Body of pancreas (tissue), 4 donors: ENCODE measurements around the gene SCIN. TPM values are rescaled to one million over a fixed set of nuclear protein-coding genes. Genes with fewer than 3 reads are reported as not detected.

Experiments used
- ATAC-seq: fragments of 150-250 bp; one replicate; pipeline ENCODE4 v1.9.1; 2016
- DNase-seq, 4 donors: peaks; one replicate each; pipeline ENCODE4 v3.0.0-alpha.2; 2019
- H3K27ac ChIP-seq, 4 donors: fragments of 200-600 bp; sonication (generic); 1 replicate in 3 of 4; 2 replicates in 1 of 4; pipeline versions ENCODE4 v1.5.1 to v1.6.1; 2016 to 2019; ENCODE audit warnings: mild to moderate bottlenecking in 1 of 4, mixed read lengths in 1 of 4, moderate library complexity in 1 of 4
- H3K27me3 ChIP-seq, 2 donors: fragments of 200-600 bp; sonication (generic); one replicate each; pipeline ENCODE4 v1.6.0; 2016; ENCODE audit warnings: mild to moderate bottlenecking in 1 of 2
- H3K36me3 ChIP-seq, 2 donors: fragments of 200-600 bp; sonication (generic); replicated peaks in 1 of 2; 2 replicates each; pipeline ENCODE4 v1.5.1; 2016; ENCODE audit warnings: low read depth in 2 of 2; ENCODE audit not compliant: insufficient read depth in 1 of 2
- H3K4me1 ChIP-seq: fragments of 200-600 bp; sonication (generic); one replicate; pipeline ENCODE4 v1.6.0; 2016
- H3K4me3 ChIP-seq, 2 donors: fragments of 200-600 bp; sonication (generic); 1 replicate in 1 of 2; 2 replicates in 1 of 2; pipeline ENCODE4 v1.5.1; 2016 to 2019
- H3K9me3 ChIP-seq, 3 donors: fragments of 200-600 bp; sonication (generic); 1 replicate in 2 of 3; 2 replicates in 1 of 3; pipeline ENCODE4 v1.5.1; 2016
- CTCF ChIP-seq, 7 experiments: fragments of 450-650 bp in 4 of 7; fragments of 200-600 bp in 3 of 7; sonication (generic) in 3 of 7; IDR thresholded peaks; one replicate each; pipeline ENCODE4 v1.5.1; 2016 to 2019; ENCODE audit warnings: antibody characterized with exemption in 7 of 7
- POLR2A ChIP-seq, 3 donors: fragments of 450-650 bp; IDR thresholded peaks; one replicate each; pipeline ENCODE4 v1.6.1; 2016; ENCODE audit warnings: antibody characterized with exemption in 3 of 3, mild to moderate bottlenecking in 2 of 3
- WGBS, 2 donors: methylation state at CpG; one replicate each; pipeline ENCODE4 v1.1.5; 2017; 5-methylcytosine and 5-hydroxymethylcytosine counted together
- intact Hi-C: fragments of 100-400 bp; cut with DNase I; formaldehyde crosslinking; loops from one replicate; pipeline ENCODE4 v1.15.1; 2023
- total RNA-seq, 2 donors: library from RNA; depleted of rRNA; stranded (reverse); fragments of >200 nt; gene quantifications; one replicate each; pipeline ENCODE4 v1.1.0, GENCODE V29; 2016

Gene SCIN
- total RNA-seq, 2 donors from 2014 or later, result 1.3 TPM; not detected in 1

- no peak overlapping the region for H3K27ac ChIP-seq
- no peak overlapping the region for H3K4me3 ChIP-seq
- H3K36me3 ChIP-seq, result no peaks in the 10 kb centered on the region
- ATAC-seq, result no peak
- no peaks in the 10 kb centered on the region for H3K27me3 ChIP-seq
- intact Hi-C loops, result no loop called here
- H3K9me3 ChIP-seq, result no peaks in the 10 kb centered on the region
- peaks cover 5% of the 10 kb centered on the region for H3K4me1 ChIP-seq
- DNase-seq, result no peak
- TF ChIP-seq POLR2A (IDR thresholded peaks at IDR 0.05), result no peak
- no peak for TF ChIP-seq CTCF (IDR thresholded peaks at IDR 0.05)
These were observed 66.8 kb downstream of the SCIN start for GRCh38 chr7:12637328-12637727.

GRCh38 chr7:12637819-12638592 is 67.5 kb downstream of the SCIN start:
- Histone ChIP-seq H3K36me3 (no peaks in the 10 kb centered on the region), H3K27me3 (no peaks in the 10 kb centered on the region), H3K27ac (no peak overlapping the region), H3K9me3 (no peaks in the 10 kb centered on the region), H3K4me3 (no peak overlapping the region), H3K4me1 (peaks cover 5% of the 10 kb centered on the region)
- intact Hi-C loops, result no loop called here
- 13 to 33% methylated on average over 4 of the region's 4 CpGs for WGBS, 2 donors
- ATAC-seq, result no peak
- DNase-seq, result no peak
- TF ChIP-seq CTCF (IDR thresholded peaks at IDR 0.05) (no peak), POLR2A (IDR thresholded peaks at IDR 0.05) (no peak)

GRCh38 chr7:12638851-12639456 is 68.4 kb downstream of the SCIN start:
- Histone ChIP-seq H3K27me3 (no peaks in the 10 kb centered on the region), H3K36me3 (no peaks in the 10 kb centered on the region), H3K9me3 (no peaks in the 10 kb centered on the region), H3K4me3 (no peak overlapping the region), H3K4me1 (peaks cover 5% of the 10 kb centered on the region), H3K27ac (no peak overlapping the region)
- 6 to 8% methylated on average over 6 of the region's 6 CpGs for WGBS, 2 donors
- ATAC-seq (peak; percentile 53), DNase-seq (no peak)
- TF ChIP-seq CTCF (IDR thresholded peaks at IDR 0.05) (peak; percentile 44 to 73 (median 69)), POLR2A (IDR thresholded peaks at IDR 0.05) (no peak)
- intact Hi-C loops, result no loop called here

- DNase-seq (no peak), ATAC-seq (no peak)
- 52 to 56% methylated on average over 7 of the region's 7 CpGs for WGBS, 2 donors
- TF ChIP-seq CTCF (IDR thresholded peaks at IDR 0.05) (no peak), POLR2A (IDR thresholded peaks at IDR 0.05) (no peak)
- H3K4me1 ChIP-seq, result peaks cover 5% of the 10 kb centered on the region
- no peaks in the 10 kb centered on the region for H3K9me3 ChIP-seq
- intact Hi-C loops, result loop anchor here (5.0 kb wide), 1 partner anchor 627 kb away; no protein-coding TSS in a partner anchor
- H3K36me3 ChIP-seq, result no peaks in the 10 kb centered on the region
- H3K27me3 ChIP-seq, result no peaks in the 10 kb centered on the region
- H3K4me3 ChIP-seq, result no peak overlapping the region
- no peak overlapping the region for H3K27ac ChIP-seq
These were observed 70.0 kb downstream of the SCIN start for GRCh38 chr7:12640299-12641096.
